Natural killer cell (primary cell): Measurements from ENCODE around the gene CRIM1. TPM values are rescaled to one million over a fixed set of nuclear protein-coding genes. Genes with fewer than 3 reads are reported as not detected.

Experiments
- ATAC-seq, 3 donors: fragments of 150-1000 bp in 2 of 3; fragments of 200-7000 bp in 1 of 3; cut with Tn5 transposase; 1 replicate in 1 of 3; 2 replicates in 2 of 3; pipeline ENCODE4 v1.10.0; 2021; ENCODE audit warnings: mild to moderate bottlenecking in 2 of 3, moderate library complexity in 2 of 3
- DNase-seq, 2 donors: peaks; one replicate each; pipeline versions ENCODE4 v3.0.0 to v3.0.0-alpha.2; 2013 to 2021; ENCODE audit warnings: mixed read lengths in 1 of 2
- H3K27ac ChIP-seq: one replicate; pipeline ENCODE4 v1.5.1; 2013; ENCODE audit warnings: mild to moderate bottlenecking, low read length
- H3K27me3 ChIP-seq: one replicate; pipeline ENCODE4 v1.6.1; 2013; ENCODE audit warnings: low read length; ENCODE audit not compliant: control insufficient read depth, insufficient read depth
- H3K36me3 ChIP-seq: one replicate; pipeline ENCODE4 v1.6.1; 2013; ENCODE audit warnings: low read length; ENCODE audit not compliant: control insufficient read depth, insufficient read depth
- H3K4me1 ChIP-seq: one replicate; pipeline ENCODE4 v1.6.1; 2013; ENCODE audit warnings: low read length; ENCODE audit not compliant: control insufficient read depth, insufficient read depth
- H3K4me3 ChIP-seq: one replicate; pipeline ENCODE4 v1.5.1; 2013; ENCODE audit warnings: low read length
- H3K9me3 ChIP-seq: one replicate; pipeline ENCODE4 v1.6.1; 2013; ENCODE audit warnings: low read length; ENCODE audit not compliant: control insufficient read depth, insufficient read depth
- H3K27ac Mint-ChIP-seq, 2 donors: one replicate each; pipeline ENCODE4 v1.8.0; 2022; ENCODE audit warnings: mild to moderate bottlenecking in 2 of 2, mixed read lengths in 2 of 2, moderate library complexity in 1 of 2
- H3K27me3 Mint-ChIP-seq, 2 donors: one replicate each; pipeline ENCODE4 v1.8.0; 2022; ENCODE audit warnings: low read depth in 2 of 2, mixed read lengths in 2 of 2
- H3K36me3 Mint-ChIP-seq: one replicate; pipeline ENCODE4 v1.8.0; 2022; ENCODE audit warnings: mixed read lengths
- H3K4me1 Mint-ChIP-seq, 2 donors: one replicate each; pipeline ENCODE4 v1.8.0; 2022; ENCODE audit warnings: mixed read lengths in 2 of 2
- H3K4me3 Mint-ChIP-seq: one replicate; pipeline ENCODE4 v1.8.0; 2022; ENCODE audit warnings: mild to moderate bottlenecking, moderate library complexity, mixed read lengths
- H3K9me3 Mint-ChIP-seq, 2 donors: one replicate each; pipeline ENCODE4 v1.8.0; 2022; ENCODE audit warnings: mixed read lengths in 2 of 2
- CTCF ChIP-seq: fragments of 200-600 bp; IDR thresholded peaks from one replicate; pipeline ENCODE4 v1.8.0; 2022; ENCODE audit warnings: antibody characterized with exemption
- WGBS: methylation state at CpG from one replicate; pipeline ENCODE4 v1.1.7; 2013; ENCODE audit warnings: missing lambda C conversion rate; ENCODE audit not compliant: insufficient coverage; 5-methylcytosine and 5-hydroxymethylcytosine counted together
- intact Hi-C: fragments of 100-400 bp; cut with micrococcal nuclease; formaldehyde crosslinking; loops from one replicate; pipeline ENCODE4 v1.14.2; 2022
- total RNA-seq, 4 donors: library from RNA; stranded (reverse); fragments of 120-200 nt in 1 of 4; gene quantifications; one replicate each; pipeline versions ENCODE4 v1.2.3 to v1.2.4, GENCODE V29; 2013 to 2022

Gene CRIM1
- total RNA-seq, 3 donors from 2014 or later (not counting 1 experiment from before 2014, with no cell fraction given), result 19.3 to 34.1 (median 32.9) TPM

DNA sequence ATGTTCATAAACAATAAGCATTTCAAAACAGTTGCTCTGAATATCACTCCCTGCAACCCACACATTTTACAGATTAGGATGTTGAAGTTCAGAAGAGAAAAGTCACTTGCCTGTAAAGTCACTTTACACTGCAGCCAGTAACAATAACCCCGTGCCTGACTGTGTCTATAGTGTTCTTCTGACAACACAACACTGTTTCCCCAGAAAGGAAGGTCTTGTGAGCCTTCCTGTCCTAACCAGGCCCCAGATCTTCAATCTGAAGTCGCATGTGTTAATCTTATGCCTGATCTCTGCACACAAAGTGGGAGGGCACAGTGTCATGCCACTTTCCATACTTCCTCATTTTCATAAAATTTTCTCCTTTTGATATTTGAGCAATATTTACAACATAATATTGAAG, 122.2 kb downstream of the CRIM1 start:
- H3K9me3 Mint-ChIP-seq, result peaks cover 6 to 12% of the 10 kb centered on the region in 2 donors

GRCh38 chr2:36478332-36478738, 122.8 kb downstream of the CRIM1 start:
- H3K36me3 ChIP-seq, result peaks cover 27% of the 10 kb centered on the region
- H3K27me3 ChIP-seq, result no peaks in the 10 kb centered on the region
- peaks cover 4% of the 10 kb centered on the region for H3K9me3 ChIP-seq
- H3K27ac Mint-ChIP-seq, result no peak overlapping the region
- WGBS, result 77% methylated on average over 4 of the region's 4 CpGs
- H3K4me3 ChIP-seq, result no peak overlapping the region
- no peak overlapping the region for H3K4me3 Mint-ChIP-seq
- H3K4me1 ChIP-seq, result no peaks in the 10 kb centered on the region
- no peak for DNase-seq
- peaks cover 6 to 12% of the 10 kb centered on the region in 2 donors for H3K9me3 Mint-ChIP-seq
- ATAC-seq, result no peak
- intact Hi-C loops, result no loop called here
- H3K27ac ChIP-seq, result no peak overlapping the region
- peaks cover 0 to 6% of the 10 kb centered on the region in 2 donors for H3K4me1 Mint-ChIP-seq
- no peaks in the 10 kb centered on the region for H3K27me3 Mint-ChIP-seq
- no peak for TF ChIP-seq CTCF
- H3K36me3 Mint-ChIP-seq, result peaks cover 40% of the 10 kb centered on the region

More for the DNA sequence above, 122.2 kb downstream of the CRIM1 start:
- peaks cover 27% of the 10 kb centered on the region for H3K36me3 ChIP-seq
- H3K4me1 ChIP-seq, result no peaks in the 10 kb centered on the region
- no peak overlapping the region for H3K27ac ChIP-seq
- 13% methylated on average over 2 of the region's 2 CpGs for WGBS
- intact Hi-C loops, result no loop called here
- TF ChIP-seq CTCF, result no peak
- H3K27me3 ChIP-seq, result no peaks in the 10 kb centered on the region
- no peak overlapping the region for H3K4me3 Mint-ChIP-seq
- peaks cover 40% of the 10 kb centered on the region for H3K36me3 Mint-ChIP-seq
- no peak overlapping the region for H3K27ac Mint-ChIP-seq
- H3K4me3 ChIP-seq, result no peak overlapping the region
- peaks cover 0 to 6% of the 10 kb centered on the region in 2 donors for H3K4me1 Mint-ChIP-seq
- no peaks in the 10 kb centered on the region for H3K27me3 Mint-ChIP-seq
- DNase-seq (no peak), ATAC-seq (peak in 1 of 3 donors; percentile 68)
- H3K9me3 ChIP-seq, result peaks cover 4% of the 10 kb centered on the region

DNA sequence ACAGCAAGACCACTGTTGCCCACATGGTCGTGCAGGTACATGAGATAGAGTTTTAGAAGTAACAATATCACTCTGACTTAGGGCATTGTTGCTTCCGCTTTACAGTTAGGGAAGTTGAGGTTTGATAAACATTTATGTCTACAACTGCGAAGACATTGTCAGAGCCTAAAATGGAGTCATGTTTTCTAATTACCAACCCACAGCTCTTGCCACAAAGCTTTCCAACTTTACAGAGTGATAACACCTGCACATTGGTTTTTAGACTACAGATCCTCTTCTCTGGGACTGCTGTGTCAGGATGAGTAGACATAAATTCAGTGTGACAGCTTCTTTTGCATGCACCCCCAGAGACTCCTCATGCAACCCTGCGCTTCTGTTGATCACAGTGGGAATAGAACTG, 123.4 kb downstream of the CRIM1 start:
- Mint-ChIP-seq H3K4me3 (no peak overlapping the region), H3K4me1 (peaks cover 0 to 6% of the 10 kb centered on the region in 2 donors), H3K36me3 (peaks cover 40% of the 10 kb centered on the region), H3K27ac (no peak overlapping the region), H3K27me3 (no peaks in the 10 kb centered on the region), H3K9me3 (peaks cover 6 to 12% of the 10 kb centered on the region in 2 donors)
- no peak overlapping the region for H3K27ac ChIP-seq
- no peak for DNase-seq
- intact Hi-C loops, result no loop called here
- no peak overlapping the region for H3K4me3 ChIP-seq
- 34% methylated on average over 3 of the region's 4 CpGs for WGBS
- no peak for TF ChIP-seq CTCF
- ATAC-seq, result peak in 1 of 3 donors; percentile 77
- H3K27me3 ChIP-seq, result no peaks in the 10 kb centered on the region
- peaks cover 4% of the 10 kb centered on the region for H3K9me3 ChIP-seq
- no peaks in the 10 kb centered on the region for H3K4me1 ChIP-seq
- peaks cover 27% of the 10 kb centered on the region for H3K36me3 ChIP-seq

DNA sequence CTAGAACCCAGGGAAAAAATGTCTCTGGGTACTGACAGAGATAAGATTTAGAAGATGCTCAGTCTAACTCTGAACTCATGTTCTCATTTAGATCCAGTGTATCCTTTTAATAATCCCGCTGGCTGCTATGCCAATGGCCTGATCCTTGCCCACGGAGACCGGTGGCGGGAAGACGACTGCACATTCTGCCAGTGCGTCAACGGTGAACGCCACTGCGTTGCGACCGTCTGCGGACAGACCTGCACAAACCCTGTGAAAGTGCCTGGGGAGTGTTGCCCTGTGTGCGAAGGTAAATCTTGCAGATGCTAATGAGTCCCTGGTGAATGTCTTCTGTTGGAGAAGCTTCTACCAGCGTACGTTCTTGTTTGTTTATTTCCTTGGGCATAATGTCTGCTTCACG, 123.8 kb downstream of the CRIM1 start:
- Histone ChIP-seq H3K36me3 (peaks cover 27% of the 10 kb centered on the region), H3K27me3 (no peaks in the 10 kb centered on the region), H3K4me3 (no peak overlapping the region), H3K27ac (no peak overlapping the region), H3K4me1 (no peaks in the 10 kb centered on the region), H3K9me3 (peaks cover 3% of the 10 kb centered on the region)
- Mint-ChIP-seq H3K9me3 (peaks cover 6 to 10% of the 10 kb centered on the region in 2 donors), H3K27ac (no peak overlapping the region), H3K4me3 (no peak overlapping the region), H3K4me1 (peaks cover 0 to 6% of the 10 kb centered on the region in 2 donors), H3K36me3 (peaks cover 40% of the 10 kb centered on the region), H3K27me3 (no peaks in the 10 kb centered on the region)
- intact Hi-C loops, result no loop called here
- 94% methylated on average over 16 of the region's 16 CpGs for WGBS
- no peak for DNase-seq
- no peak for ATAC-seq
- TF ChIP-seq CTCF, result no peak
